Duodenal mucosa (tissue), 2 donors: ENCODE measurements around the gene SIRT7.
A peak's percentile ranks its signal among the peaks of the same experiment; 100 is the strongest.

ENCODE experiments used
- H3K27ac ChIP-seq: one replicate; pipeline ENCODE4 v1.7.0; 2013; ENCODE audit warnings: low read depth, low read length
- H3K27me3 ChIP-seq, 2 donors: one replicate each; pipeline ENCODE4 v1.7.0; 2013; ENCODE audit warnings: low read length in 2 of 2, control low read depth in 1 of 2; ENCODE audit not compliant: insufficient read depth in 2 of 2, control insufficient read depth in 1 of 2
- H3K36me3 ChIP-seq, 2 donors: one replicate each; pipeline ENCODE4 v1.7.0; 2013; ENCODE audit warnings: low read length in 2 of 2, control low read depth in 1 of 2; ENCODE audit not compliant: insufficient read depth in 2 of 2, control insufficient read depth in 1 of 2
- H3K4me1 ChIP-seq, 2 donors: one replicate each; pipeline ENCODE4 v1.7.0; 2013; ENCODE audit warnings: low read length in 2 of 2, control low read depth in 1 of 2; ENCODE audit not compliant: insufficient read depth in 2 of 2, control insufficient read depth in 1 of 2
- H3K4me3 ChIP-seq, 2 donors: one replicate each; pipeline ENCODE4 v1.7.0; 2013; ENCODE audit warnings: low read length in 2 of 2, low read depth in 1 of 2
- H3K9ac ChIP-seq, 2 donors: one replicate each; pipeline ENCODE4 v1.7.0; 2013; ENCODE audit warnings: low read length in 2 of 2, low read depth in 1 of 2
- H3K9me3 ChIP-seq, 2 donors: one replicate each; pipeline ENCODE4 v1.7.0; 2013; ENCODE audit warnings: low read length in 2 of 2, control low read depth in 1 of 2; ENCODE audit not compliant: control insufficient read depth in 1 of 2

Gene SIRT7

GRCh38 chr17:81941484-81942166 is 23.6 kb upstream of the SIRT7 start:
- no peaks in the 10 kb centered on the region for H3K36me3 ChIP-seq
- no peak overlapping the region for H3K9ac ChIP-seq
- no peaks in the 10 kb centered on the region for H3K9me3 ChIP-seq
- peaks cover 0 to 21% of the 10 kb centered on the region in 2 donors for H3K4me1 ChIP-seq
- H3K27ac ChIP-seq: no peak overlapping the region
- H3K4me3 ChIP-seq: peak overlapping the region in 1 of 2 donors; percentile 59
- no peaks in the 10 kb centered on the region for H3K27me3 ChIP-seq

DNA sequence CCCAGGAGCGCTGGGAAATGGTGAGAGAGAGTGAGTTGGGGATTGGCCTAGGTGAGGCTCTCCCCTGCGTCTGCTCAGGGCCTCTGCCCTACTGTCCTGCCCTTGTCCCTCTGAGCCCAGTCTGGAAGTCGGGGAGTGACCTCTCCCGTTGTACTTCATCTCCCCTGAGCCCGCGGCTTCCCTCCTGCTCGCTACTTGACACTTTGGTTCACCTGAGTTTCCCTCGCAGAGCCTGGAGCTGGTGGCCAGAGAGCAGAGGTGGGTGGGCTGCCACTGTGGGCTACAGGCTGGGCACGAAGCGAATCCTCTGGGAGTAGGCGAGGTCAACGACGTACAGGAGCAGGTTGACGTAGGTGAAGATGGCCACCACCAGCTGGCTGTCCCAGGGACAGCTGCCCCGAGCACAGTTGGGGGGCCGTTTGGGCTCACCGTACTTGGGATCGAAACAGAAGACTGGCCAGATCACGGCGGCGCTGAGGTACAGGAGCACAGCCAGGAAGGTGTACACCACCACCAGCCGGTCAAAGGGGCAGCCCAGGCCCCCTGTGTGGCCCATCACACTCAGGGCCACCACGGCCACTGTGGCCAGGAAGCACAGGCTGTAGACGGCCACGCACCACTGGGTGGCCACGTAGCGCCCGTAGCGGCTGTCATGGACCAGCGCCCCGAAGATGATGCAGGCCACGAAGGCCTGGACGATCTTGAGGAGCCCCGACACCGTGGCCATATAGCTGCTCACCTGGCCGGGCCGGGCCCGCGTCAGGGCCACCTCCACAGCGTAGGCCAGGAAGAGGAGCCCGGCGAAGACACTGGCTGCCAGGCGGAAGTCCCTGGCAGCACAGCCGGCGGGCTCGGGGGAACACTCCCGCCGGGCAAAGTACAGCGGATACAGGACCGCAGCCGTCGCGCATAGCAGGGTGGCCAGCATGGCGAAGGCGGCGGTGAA is 22.8 kb upstream of the SIRT7 start:
- Histone ChIP-seq H3K4me1 (peaks cover 0 to 25% of the 10 kb centered on the region in 2 donors), H3K36me3 (no peaks in the 10 kb centered on the region), H3K9ac (no peak overlapping the region), H3K27ac (no peak overlapping the region), H3K4me3 (peak overlapping the region in 1 of 2 donors; percentile 59), H3K9me3 (no peaks in the 10 kb centered on the region), H3K27me3 (no peaks in the 10 kb centered on the region)

- Histone ChIP-seq H3K4me1 (peaks cover 0 to 25% of the 10 kb centered on the region in 2 donors), H3K4me3 (no peak overlapping the region), H3K9me3 (no peaks in the 10 kb centered on the region), H3K27ac (no peak overlapping the region), H3K27me3 (no peaks in the 10 kb centered on the region), H3K36me3 (no peaks in the 10 kb centered on the region), H3K9ac (no peak overlapping the region)
Measured at GRCh38 chr17:81939881-81940385, 22.0 kb upstream of the SIRT7 start.

DNA sequence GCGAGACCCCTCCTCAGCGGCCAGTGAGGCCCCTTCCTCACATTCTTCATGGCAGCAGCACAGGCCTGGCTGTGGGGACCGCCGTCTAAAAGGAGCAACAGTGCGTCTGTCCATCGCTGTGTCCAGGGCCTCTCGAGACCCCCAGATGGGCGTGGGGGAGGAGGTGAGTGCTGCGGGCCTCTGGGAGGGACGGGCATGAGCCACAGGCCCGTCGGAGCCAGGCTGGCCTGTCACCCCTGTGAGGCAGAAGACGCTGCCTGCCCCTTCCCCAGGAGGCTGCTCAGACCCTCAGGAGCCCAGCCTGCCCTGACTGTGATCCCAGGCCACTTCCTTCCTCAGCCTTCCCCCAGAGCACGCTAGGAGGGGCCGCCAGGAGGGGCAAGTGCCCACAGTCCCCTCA is 21.2 kb upstream of the SIRT7 start:
- H3K9ac ChIP-seq: no peak overlapping the region
- no peak overlapping the region for H3K27ac ChIP-seq
- no peak overlapping the region for H3K4me3 ChIP-seq
- H3K27me3 ChIP-seq: no peaks in the 10 kb centered on the region
- peaks cover 0 to 25% of the 10 kb centered on the region in 2 donors for H3K4me1 ChIP-seq
- no peaks in the 10 kb centered on the region for H3K36me3 ChIP-seq
- no peaks in the 10 kb centered on the region for H3K9me3 ChIP-seq

DNA sequence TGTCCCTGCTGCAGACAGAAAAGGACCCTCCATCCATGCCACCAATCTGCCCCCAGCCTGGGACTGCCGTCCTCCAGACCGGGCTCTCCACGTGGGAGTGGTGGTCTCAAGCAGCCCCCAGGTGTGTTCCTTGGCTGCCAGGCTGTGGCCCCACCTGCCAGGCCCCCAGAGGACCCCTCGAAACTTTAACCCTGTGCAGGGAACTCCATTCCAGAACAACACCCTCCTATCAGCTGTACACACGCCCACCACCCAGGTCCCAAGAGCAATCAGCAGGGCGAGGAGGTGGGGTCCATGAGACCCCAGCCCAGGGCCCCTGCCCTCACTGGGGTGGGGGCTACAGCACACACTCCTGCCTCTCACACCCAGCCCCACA is 17.7 kb upstream of the SIRT7 start:
- Histone ChIP-seq H3K27ac (no peak overlapping the region), H3K4me3 (no peak overlapping the region), H3K9me3 (no peaks in the 10 kb centered on the region)

DNA sequence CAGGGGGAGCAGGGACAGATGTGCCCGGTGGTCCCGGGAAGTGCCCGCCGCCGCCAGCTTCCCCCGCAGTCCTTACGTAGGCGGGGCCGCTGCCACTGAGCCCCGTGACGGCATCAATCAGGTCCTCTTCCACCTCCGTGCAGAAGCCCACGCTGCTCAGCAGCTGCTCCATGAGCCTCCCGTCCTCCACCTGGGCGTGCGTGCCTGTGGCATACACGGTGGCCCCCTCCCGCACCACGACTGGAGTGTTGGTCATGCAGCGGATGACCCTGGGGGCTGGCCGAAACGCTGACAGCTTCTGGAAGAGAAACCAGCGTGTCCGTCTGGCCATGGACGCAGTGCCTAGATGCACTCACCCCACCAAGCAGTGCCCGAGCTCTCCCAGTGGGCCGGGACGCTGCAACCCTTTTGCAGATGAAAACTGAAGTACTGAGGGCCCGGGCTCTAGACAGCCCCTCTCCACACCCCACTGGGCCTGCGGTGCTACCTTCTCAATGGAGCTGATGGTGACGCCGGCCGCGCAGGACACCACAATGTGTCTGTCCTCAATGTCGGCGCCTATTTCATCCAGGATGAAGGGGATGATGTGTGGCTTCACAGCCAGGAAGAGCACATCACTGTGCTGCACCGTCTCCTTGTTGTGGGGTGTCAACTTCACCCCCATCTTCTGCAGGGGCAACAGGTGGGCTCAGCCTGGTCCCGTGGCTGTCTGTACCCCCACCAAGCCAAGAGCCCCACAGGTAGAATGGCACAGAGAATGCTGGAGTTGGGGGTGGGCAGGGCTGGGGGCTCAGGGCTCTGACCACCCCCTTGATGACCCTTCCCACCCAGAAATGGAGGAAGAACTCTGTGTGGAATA is 17.1 kb upstream of the SIRT7 start:
- Histone ChIP-seq H3K36me3 (no peaks in the 10 kb centered on the region), H3K27me3 (no peaks in the 10 kb centered on the region), H3K4me1 (peaks cover 7 to 18% of the 10 kb centered on the region in 2 donors), H3K9me3 (no peaks in the 10 kb centered on the region), H3K27ac (no peak overlapping the region), H3K9ac (no peak overlapping the region), H3K4me3 (no peak overlapping the region)

More for the DNA sequence above, 17.7 kb upstream of the SIRT7 start:
- Histone ChIP-seq H3K36me3 (no peaks in the 10 kb centered on the region), H3K27me3 (no peaks in the 10 kb centered on the region), H3K4me1 (peaks cover 7 to 19% of the 10 kb centered on the region in 2 donors), H3K9ac (no peak overlapping the region)

- H3K4me1 ChIP-seq: peaks cover 7 to 20% of the 10 kb centered on the region in 2 donors
- H3K4me3 ChIP-seq: no peak overlapping the region
- no peak overlapping the region for H3K9ac ChIP-seq
- H3K27ac ChIP-seq: no peak overlapping the region
- H3K27me3 ChIP-seq: peaks cover 1 to 2% of the 10 kb centered on the region in 2 donors
- H3K9me3 ChIP-seq: no peaks in the 10 kb centered on the region
- H3K36me3 ChIP-seq: no peaks in the 10 kb centered on the region
Measured at GRCh38 chr17:81934098-81934757, 16.3 kb upstream of the SIRT7 start.

DNA sequence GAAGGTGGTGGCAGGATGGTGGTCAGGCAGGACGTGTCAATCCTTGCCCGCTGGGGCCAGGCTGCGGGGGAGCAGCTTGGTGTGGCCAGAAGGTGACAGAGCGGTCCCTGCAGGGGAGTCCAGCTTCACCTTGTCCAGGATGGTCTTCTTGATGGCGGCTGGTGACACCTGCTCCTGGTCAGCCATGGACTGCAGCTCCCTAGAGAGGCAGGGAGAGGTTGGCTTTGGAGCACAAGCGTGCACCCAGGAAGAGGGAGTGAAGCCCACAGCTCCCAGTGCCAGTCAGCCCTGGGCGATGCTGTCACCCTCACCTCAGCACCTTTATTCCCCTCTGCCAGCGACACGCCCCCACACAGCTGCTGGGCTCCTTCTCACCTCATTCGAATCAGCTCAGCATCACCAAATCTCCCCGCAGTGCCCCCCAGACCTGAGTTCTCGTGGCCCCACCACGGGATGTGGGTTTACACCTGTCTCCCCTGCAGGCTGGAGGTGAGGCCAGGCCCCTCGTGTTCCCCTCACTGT is 15.3 kb upstream of the SIRT7 start:
- no peaks in the 10 kb centered on the region for H3K9me3 ChIP-seq
- no peaks in the 10 kb centered on the region for H3K36me3 ChIP-seq
- H3K27me3 ChIP-seq: peaks cover 6 to 12% of the 10 kb centered on the region in 2 donors
- H3K9ac ChIP-seq: no peak overlapping the region
- H3K4me3 ChIP-seq: no peak overlapping the region
- peaks cover 7 to 26% of the 10 kb centered on the region in 2 donors for H3K4me1 ChIP-seq
- no peak overlapping the region for H3K27ac ChIP-seq

- H3K9ac ChIP-seq: no peak overlapping the region
- H3K36me3 ChIP-seq: no peaks in the 10 kb centered on the region
- peaks cover 6 to 12% of the 10 kb centered on the region in 2 donors for H3K27me3 ChIP-seq
- no peak overlapping the region for H3K4me3 ChIP-seq
- H3K27ac ChIP-seq: no peak overlapping the region
- peaks cover 7 to 29% of the 10 kb centered on the region in 2 donors for H3K4me1 ChIP-seq
- no peaks in the 10 kb centered on the region for H3K9me3 ChIP-seq
Measured at GRCh38 chr17:81932333-81932983, 14.5 kb upstream of the SIRT7 start.
